HG02840 (cell line): ENCODE data around the gene WDR18.

ENCODE experiments used
- ATAC-seq: cut with Tn5 transposase; IDR thresholded peaks from one replicate; pipeline ENCODE4 v1.9.1; 2021; ENCODE audit warnings: mild to moderate bottlenecking, moderate library complexity, moderate number of reproducible peaks; ENCODE audit not compliant: unreplicated experiment, low FRiP score

Gene WDR18

GRCh38 chr19:990119-990571 is 6.0 kb downstream of the WDR18 start:
- ATAC-seq, result no peak

- ATAC-seq, result no peak
Observed at GRCh38 chr19:990746-991145, 6.6 kb downstream of the WDR18 start.

DNA sequence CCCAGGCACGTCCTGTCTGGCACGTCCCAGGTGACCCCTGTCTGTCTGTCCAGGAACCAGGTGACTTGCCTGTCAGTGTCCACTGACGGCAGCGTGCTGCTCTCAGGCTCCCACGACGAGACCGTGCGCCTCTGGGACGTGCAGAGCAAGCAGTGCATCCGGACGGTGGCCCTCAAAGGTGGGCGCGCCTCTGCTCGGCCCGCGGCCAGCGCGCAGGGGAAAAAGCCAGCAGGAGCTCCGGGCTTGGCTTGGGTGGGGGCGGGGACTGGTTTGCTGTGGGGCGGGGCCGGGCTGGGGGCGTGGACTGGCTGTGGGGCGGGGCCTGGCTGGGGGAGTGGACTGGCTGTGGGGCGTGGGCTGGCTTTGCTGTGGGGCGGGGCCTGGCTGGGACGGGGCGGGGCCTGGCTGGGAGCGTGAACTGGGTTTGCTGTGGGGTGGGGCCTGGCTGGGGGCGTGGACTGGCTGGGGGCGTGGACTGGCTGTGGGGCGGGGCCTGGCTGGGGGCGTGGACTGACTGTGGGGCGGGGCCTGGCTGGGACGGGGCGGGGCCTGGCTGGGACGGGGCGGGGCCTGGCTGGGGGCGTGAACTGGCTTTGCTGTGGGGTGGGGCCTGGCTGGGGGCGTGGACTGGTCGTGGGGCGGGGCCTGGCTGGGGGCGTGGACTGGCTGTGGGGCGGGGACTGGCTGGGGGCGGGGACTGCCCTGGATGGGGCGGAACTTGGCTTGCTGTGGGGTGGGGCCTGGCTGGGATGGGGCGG is 7.2 kb downstream of the WDR18 start:
- no peak for ATAC-seq

GRCh38 chr19:991932-992669 is 8.0 kb downstream of the WDR18 start:
- no peak for ATAC-seq

- no peak for ATAC-seq
Observed at GRCh38 chr19:992670-993055, 8.5 kb downstream of the WDR18 start.

DNA sequence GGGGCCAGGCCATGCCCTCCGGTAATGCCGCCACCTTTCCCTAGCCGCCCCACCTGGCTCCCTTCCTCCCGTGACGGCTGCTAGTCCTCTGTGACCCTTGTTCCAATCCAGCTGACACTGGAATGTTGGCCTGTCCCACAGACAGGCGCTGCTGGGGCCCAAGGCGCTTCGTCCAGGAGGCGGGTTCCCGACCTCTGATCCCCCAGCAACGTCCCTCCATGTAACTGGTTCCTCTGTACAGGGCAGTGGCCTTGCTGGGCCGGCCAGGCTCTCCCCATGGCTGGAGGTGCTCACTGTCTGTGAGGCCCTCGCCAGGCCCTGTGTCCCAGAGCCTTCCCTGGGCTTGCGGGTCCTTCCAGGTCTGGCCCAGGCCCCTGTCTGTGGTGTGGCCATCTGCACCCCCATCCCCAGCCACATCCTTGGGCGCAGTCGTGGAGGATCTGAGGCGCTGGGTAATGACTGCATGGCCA is 9.3 kb downstream of the WDR18 start:
- ATAC-seq, result no peak

GRCh38 chr19:993831-994393 is 9.8 kb downstream of the WDR18 start:
- ATAC-seq, result no peak

GRCh38 chr19:994516-994915 is 10.4 kb downstream of the WDR18 start:
- ATAC-seq, result no peak

DNA sequence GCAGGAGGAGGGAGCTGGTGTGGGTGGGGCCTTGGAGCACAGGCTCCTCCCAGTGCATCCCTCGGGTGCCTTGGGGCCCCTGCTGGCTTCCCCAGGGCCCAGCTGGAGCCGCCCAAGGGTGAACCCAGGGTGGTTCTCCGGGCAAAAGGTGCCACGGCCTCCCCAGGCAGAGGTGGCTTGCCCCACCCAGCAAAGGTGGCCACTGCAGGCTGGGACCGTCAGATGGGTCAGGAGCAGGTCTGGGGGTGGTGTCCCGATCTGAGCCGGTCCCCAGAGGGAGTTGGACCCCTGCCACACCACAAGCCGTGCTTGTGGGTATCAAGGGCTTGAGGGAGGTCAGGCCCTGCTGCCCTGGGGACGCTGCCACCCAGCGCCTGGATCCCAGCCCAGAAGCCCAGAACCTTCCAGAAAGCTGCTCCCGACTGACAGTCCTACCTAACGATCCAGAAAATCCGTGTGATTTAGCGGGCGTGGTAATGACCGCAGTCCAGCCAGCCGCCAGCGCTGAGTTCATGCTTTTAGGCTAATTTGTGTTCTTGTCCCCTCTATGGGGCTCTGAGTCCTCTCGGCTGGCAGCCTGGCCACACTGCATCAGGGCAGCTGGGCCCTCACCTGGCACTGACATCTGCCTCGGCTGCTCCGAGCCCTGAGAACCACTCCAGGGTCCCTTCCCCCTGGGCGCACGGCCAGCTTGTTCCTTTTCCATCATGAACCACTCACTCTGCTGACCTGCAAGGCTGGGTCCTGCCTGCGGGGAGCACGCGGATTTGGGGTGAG is 11.1 kb downstream of the WDR18 start:
- no peak for ATAC-seq

GRCh38 chr19:996051-996838 is 12.1 kb downstream of the WDR18 start:
- ATAC-seq, result no peak

GRCh38 chr19:998064-998463 is 13.9 kb downstream of the WDR18 start:
- ATAC-seq, result no peak

GRCh38 chr19:999379-999719 is 15.2 kb downstream of the WDR18 start:
- no peak for ATAC-seq

GRCh38 chr19:1000095-1000494 is 15.9 kb downstream of the WDR18 start, which contains the start of gene GRIN3B:
GRIN3B (plus strand) TSS chr19:1000419; CDS start chr19:1000438, 19 bp downstream.
- no peak for ATAC-seq

- ATAC-seq, result no peak
Observed at GRCh38 chr19:1000591-1001537, 16.7 kb downstream of the WDR18 start.

DNA sequence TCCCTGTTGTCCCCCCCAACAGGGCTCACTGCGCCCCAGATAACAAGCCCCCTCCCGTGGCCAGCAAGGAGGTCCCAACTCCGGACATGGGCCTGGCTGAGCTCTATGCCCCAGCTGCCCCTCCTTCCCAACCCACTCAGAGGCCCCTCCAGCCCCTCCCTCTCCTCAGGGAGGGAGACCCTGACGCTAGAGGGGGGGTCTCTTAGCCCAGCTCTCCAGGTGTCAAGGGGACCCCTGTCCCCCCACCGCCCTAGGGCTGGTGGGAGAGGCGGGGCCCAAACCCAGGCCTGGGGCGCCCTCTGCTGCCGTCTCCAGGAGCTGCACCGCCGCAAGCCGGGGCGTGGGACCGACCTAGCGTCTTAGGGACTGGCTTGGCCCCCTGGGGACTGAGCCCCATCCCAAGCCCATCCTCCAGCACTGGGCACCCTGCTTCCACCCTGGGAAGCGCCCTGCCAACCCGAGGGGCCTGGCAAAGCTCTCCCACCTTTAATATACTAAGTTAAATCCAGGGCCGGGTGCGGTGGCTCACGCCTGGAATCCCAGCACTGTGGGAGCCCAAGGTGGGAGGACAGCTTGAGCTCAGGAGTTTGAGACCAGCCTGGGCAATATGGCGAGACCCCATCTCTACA is 17.5 kb downstream of the WDR18 start:
- no peak for ATAC-seq

DNA sequence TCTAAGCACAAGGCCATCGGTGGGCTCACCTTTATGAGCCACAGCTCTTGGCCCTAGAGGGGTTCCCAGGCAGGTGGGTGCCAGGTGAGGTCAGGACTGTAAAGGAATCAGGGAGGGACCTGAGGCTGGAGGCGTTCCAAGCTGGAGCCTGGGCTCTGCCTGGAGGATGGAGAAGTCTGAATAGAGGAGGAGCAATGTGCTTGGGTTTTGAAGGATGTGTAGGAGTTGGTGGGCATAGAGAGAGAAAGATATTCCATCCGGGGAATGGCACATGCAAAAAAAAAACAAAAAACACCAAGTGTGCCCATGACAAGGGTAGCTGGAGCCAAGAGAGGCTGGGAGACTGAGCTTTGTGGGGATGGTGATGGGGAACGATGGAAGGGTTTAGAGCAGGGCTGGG is 18.5 kb downstream of the WDR18 start:
- no peak for ATAC-seq

DNA sequence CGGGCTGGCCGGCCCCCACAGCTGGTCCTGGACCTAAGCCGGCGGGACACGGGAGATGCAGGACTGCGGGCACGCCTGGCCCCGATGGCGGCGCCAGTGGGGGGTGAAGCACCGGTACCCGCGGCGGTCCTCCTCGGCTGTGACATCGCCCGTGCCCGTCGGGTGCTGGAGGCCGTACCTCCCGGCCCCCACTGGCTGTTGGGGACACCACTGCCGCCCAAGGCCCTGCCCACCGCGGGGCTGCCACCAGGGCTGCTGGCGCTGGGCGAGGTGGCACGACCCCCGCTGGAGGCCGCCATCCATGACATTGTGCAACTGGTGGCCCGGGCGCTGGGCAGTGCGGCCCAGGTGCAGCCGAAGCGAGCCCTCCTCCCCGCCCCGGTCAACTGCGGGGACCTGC is 19.1 kb downstream of the WDR18 start:
- no peak for ATAC-seq

- no peak for ATAC-seq
Observed at GRCh38 chr19:1004204-1004802, 20.2 kb downstream of the WDR18 start.
